OCI-LY7 (cell line): Measurements from ENCODE around the gene ITPKB. TPM values are rescaled to one million over a fixed set of nuclear protein-coding genes. Genes with fewer than 3 reads are reported as not detected.
A peak's percentile ranks its signal among the peaks of the same experiment; 100 is the strongest.

ENCODE experiments used
- BruUV-seq: library from RNA; stranded (reverse); fragments of 400-500 nt; replicated peaks from 2 replicates; lab custom pipeline; 2021; lab: Mats Ljungman, UMichigan
- CTCF ChIA-PET: fragments of 300-600 bp; sonication (Branson Sonifier 250); formaldehyde crosslinking; loops from one replicate; lab custom pipeline; 2022; ENCODE audit warnings: antibody characterized with exemption; ENCODE audit not compliant: unreplicated experiment; lab: Charles Lee
- POLR2A ChIA-PET: fragments of 300-600 bp; sonication (Branson Sonifier 250); formaldehyde crosslinking; loops from one replicate; lab custom pipeline; 2022; ENCODE audit warnings: antibody characterized with exemption; lab: Charles Lee
- DNase-seq: peaks from one replicate; pipeline ENCODE4 v3.0.0-alpha.2; 2015; ENCODE audit warnings: low spot score
- H2AFZ ChIP-seq: fragments of 200-600 bp; sonication (generic), shearing (Covaris generic); 2 replicates; pipeline ENCODE4 v1.6.1; 2014; ENCODE audit warnings: mild to moderate bottlenecking, antibody characterized with exemption, low read length, moderate library complexity
- H3K27ac ChIP-seq: fragments of 200-600 bp; sonication (generic); 2 replicates; pipeline ENCODE4 v1.5.1; 2014; ENCODE audit warnings: mixed run types, low read depth, mild to moderate bottlenecking, moderate library complexity, low read length, inconsistent platforms; ENCODE audit not compliant: poor library complexity, severe bottlenecking
- H3K36me3 ChIP-seq: fragments of 200-600 bp; sonication (generic); 2 replicates; pipeline ENCODE4 v1.6.1; 2014; ENCODE audit warnings: mild to moderate bottlenecking, antibody characterized with exemption, low read length, moderate library complexity, mixed read lengths; ENCODE audit not compliant: insufficient read depth
- H3K4me1 ChIP-seq: fragments of 200-600 bp; sonication (generic); 2 replicates; pipeline ENCODE4 v1.5.1; 2014; ENCODE audit warnings: mild to moderate bottlenecking, low read length; ENCODE audit not compliant: insufficient read depth, poor library complexity, severe bottlenecking
- H3K4me2 ChIP-seq: fragments of 200-600 bp; sonication (generic); 2 replicates; pipeline ENCODE4 v1.6.1; 2014; ENCODE audit warnings: mild to moderate bottlenecking, low read length
- H3K4me3 ChIP-seq: fragments of 200-600 bp; sonication (generic); 2 replicates; pipeline ENCODE4 v1.5.1; 2014; ENCODE audit warnings: mild to moderate bottlenecking, low read depth, low read length; ENCODE audit not compliant: poor library complexity, severe bottlenecking
- H3K79me2 ChIP-seq: fragments of 200-600 bp; sonication (generic); 2 replicates; pipeline ENCODE4 v1.6.1; 2016; ENCODE audit warnings: low read depth, mild to moderate bottlenecking, low read length, moderate library complexity, mixed read lengths; ENCODE audit not compliant: insufficient read depth
- H3K9me2 ChIP-seq: fragments of 200-600 bp; sonication (generic); 2 replicates; pipeline ENCODE4 v1.6.1; 2016; ENCODE audit warnings: mild to moderate bottlenecking, low read length, mixed read lengths; ENCODE audit not compliant: insufficient read depth
- H3K9me3 ChIP-seq: fragments of 200-600 bp; sonication (generic); 2 replicates; pipeline ENCODE4 v1.6.1; 2014; ENCODE audit warnings: mild to moderate bottlenecking, mixed run types, low read length, mixed read lengths
- H4K20me1 ChIP-seq: fragments of 200-600 bp; sonication (generic); 2 replicates; pipeline ENCODE4 v1.6.1; 2014; ENCODE audit warnings: mild to moderate bottlenecking, antibody characterized with exemption, low read length, moderate library complexity, mixed read lengths; ENCODE audit not compliant: insufficient read depth
- EZH2phosphoT487 ChIP-seq: fragments of 200-600 bp; sonication (generic); IDR thresholded peaks from 2 replicates; pipeline ENCODE4 v1.6.1; 2018; ENCODE audit warnings: low read depth, borderline replicate concordance, mild to moderate bottlenecking, mixed run types, antibody characterized with exemption, low read length, moderate library complexity, mixed read lengths
- intact Hi-C: fragments of 100-400 bp; cut with micrococcal nuclease; formaldehyde crosslinking; loops from one replicate; pipeline ENCODE4 v1.10.0; 2022; ENCODE audit not compliant: unreplicated experiment
- total RNA-seq, 2 experiments: library from RNA; depleted of rRNA in 1 of 2; stranded (reverse); fragments of >200 nt in 1 of 2; shearing (Covaris generic) in 1 of 2; gene quantifications; 2 replicates each; pipeline ENCODE4 v1.2.3, GENCODE V29; 2014 to 2022
- TF ChIP-seq, protein P1 (sequence below): fragments of 200-600 bp; sonication (generic); conservative IDR thresholded peaks from 2 replicates; pipeline ENCODE4 v1.5.1; 2014; ENCODE audit warnings: mild to moderate bottlenecking, antibody characterized with exemption, low read length, moderate library complexity, mixed read lengths

The ITPKB gene
- total RNA-seq, 2 experiments from 2014 or later: 20.5 to 33.3 TPM

DNA sequence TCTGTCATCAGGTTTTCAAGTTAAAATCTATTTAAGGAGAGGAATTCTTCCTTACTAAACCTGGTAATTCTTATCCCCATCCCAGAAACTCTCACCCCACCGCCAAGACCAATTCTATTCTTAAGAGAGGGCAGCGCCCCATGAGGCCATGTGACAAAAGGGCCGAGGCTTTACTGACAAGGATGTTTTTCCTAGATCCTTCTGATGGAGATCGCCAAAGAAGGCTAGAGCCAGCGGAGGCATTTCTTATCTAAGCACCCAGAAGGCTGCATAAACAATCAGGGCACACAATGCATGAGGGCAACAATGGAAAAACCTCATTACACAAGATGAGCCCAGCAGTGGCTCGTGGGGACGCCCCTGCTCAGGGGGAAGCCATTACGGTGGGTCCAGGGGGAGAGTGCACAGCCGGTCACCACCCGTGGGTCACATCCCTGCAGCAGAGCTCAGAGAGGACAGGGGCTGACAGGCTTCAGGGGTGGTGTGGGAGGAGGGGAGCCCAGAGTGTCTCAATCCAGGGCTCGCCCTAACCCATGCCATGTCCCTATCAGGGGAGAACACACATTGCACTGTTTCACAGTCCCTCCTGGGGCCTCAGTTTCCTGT is 88.7 kb downstream of the ITPKB start:
- Histone ChIP-seq H3K79me2 (peaks cover 18% of the 10 kb centered on the region; the same call in 1 of the 2 replicates), H3K36me3 (peaks cover 41% of the 10 kb centered on the region), H2AFZ (peak overlapping the region; percentile 17; the same call in 1 of the 2 replicates), H3K9me2 (no peaks in the 10 kb centered on the region), H3K4me3 (no peak overlapping the region), H3K4me2 (no peak overlapping the region; the same call in 1 of the 2 replicates), H3K9me3 (no peaks in the 10 kb centered on the region), H4K20me1 (no peaks in the 10 kb centered on the region), H3K4me1 (peaks cover 5% of the 10 kb centered on the region), H3K27ac (peak overlapping the region; percentile 66)
- intact Hi-C loops: loop anchor here (10.0 kb wide), 1 partner anchor 726 kb away; the partner anchor contains the start of gene PYCR2
- ChIA-PET POLR2A (interaction anchor here (0.6 to 5.5 kb wide), 4 partner anchors 14 to 136 kb away, joined by 4 to 26 read pairs (median 4); no protein-coding TSS in a partner anchor), CTCF (interaction anchor here (4.3 kb wide), 1 partner anchor 37 kb away, joined by 28 read pairs; no protein-coding TSS in a partner anchor)
- TF ChIP-seq, protein P1, sequence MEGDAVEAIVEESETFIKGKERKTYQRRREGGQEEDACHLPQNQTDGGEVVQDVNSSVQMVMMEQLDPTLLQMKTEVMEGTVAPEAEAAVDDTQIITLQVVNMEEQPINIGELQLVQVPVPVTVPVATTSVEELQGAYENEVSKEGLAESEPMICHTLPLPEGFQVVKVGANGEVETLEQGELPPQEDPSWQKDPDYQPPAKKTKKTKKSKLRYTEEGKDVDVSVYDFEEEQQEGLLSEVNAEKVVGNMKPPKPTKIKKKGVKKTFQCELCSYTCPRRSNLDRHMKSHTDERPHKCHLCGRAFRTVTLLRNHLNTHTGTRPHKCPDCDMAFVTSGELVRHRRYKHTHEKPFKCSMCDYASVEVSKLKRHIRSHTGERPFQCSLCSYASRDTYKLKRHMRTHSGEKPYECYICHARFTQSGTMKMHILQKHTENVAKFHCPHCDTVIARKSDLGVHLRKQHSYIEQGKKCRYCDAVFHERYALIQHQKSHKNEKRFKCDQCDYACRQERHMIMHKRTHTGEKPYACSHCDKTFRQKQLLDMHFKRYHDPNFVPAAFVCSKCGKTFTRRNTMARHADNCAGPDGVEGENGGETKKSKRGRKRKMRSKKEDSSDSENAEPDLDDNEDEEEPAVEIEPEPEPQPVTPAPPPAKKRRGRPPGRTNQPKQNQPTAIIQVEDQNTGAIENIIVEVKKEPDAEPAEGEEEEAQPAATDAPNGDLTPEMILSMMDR: peak; percentile 63
- no peak for TF ChIP-seq EZH2phosphoT487
- peak; percentile 43 for DNase-seq
- no TSS peak for BruUV-seq

DNA sequence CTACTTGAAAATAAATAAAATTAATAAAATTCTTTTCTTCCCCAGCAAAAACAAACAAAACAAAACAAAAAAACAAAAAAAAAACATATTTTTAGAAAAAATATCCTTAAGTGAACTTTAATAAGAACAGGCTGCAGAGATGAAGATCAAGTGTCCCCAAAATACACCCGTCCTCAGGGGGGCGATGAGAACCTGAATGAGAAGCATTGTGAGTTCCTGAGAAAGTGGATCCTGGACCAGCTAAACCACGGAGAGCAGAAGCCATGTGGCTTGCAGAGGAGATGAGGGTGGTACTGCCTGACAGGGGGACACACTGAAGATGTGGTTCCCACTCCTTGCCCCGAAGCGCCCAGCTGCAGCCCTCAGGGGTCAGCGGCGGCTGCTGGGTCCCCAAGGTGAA is 89.3 kb downstream of the ITPKB start:
- H3K36me3 ChIP-seq: peaks cover 47% of the 10 kb centered on the region
- no peak overlapping the region; the same call in 1 of the 2 replicates for H3K4me2 ChIP-seq
- H3K9me2 ChIP-seq: no peaks in the 10 kb centered on the region
- no peaks in the 10 kb centered on the region for H3K9me3 ChIP-seq
- CTCF ChIA-PET: interaction anchor here (0.6 kb wide), 1 partner anchor 37 kb away, joined by 3 read pairs; no protein-coding TSS in a partner anchor
- TF ChIP-seq EZH2phosphoT487: no peak
- TF ChIP-seq, protein P1: peak; percentile 82
- intact Hi-C loops: loop anchor here (1.0 to 10.0 kb wide), 3 partner anchors 38 to 725 kb away; partner anchors contain the start of gene PYCR2
- POLR2A ChIA-PET: no interaction called here
- no peaks in the 10 kb centered on the region for H4K20me1 ChIP-seq
- peak; percentile 66 for DNase-seq
- peaks cover 12% of the 10 kb centered on the region; the same call in 1 of the 2 replicates for H3K79me2 ChIP-seq
- no TSS peak for BruUV-seq
- H3K27ac ChIP-seq: peak overlapping the region; percentile 66
- peak overlapping the region; percentile 17; the same call in 1 of the 2 replicates for H2AFZ ChIP-seq
- peaks cover 10% of the 10 kb centered on the region for H3K4me1 ChIP-seq
- no peak overlapping the region for H3K4me3 ChIP-seq

DNA sequence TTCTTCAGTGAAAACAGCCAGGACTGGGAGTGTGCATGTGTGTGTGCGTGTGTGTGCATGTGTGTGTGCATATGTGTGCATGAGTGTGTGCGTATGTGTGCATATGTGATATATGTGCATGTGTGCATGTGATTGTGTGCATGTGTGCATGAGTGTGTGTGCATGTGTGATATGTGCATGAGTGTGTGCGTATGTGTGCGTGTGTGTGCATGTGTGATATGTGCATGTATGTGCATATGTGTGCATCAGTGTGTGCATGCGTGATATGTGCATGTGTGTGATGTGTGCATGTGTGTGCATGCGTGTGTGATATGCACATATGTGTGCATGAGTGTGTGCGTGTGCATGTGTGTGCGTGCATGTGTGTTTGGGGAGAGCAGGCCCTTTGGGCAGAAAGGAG is 89.8 kb downstream of the ITPKB start:
- H4K20me1 ChIP-seq: no peaks in the 10 kb centered on the region
- TF ChIP-seq EZH2phosphoT487: no peak
- TF ChIP-seq, protein P1: no peak
- no peak overlapping the region for H3K4me3 ChIP-seq
- no TSS peak for BruUV-seq
- H3K9me3 ChIP-seq: no peaks in the 10 kb centered on the region
- peaks cover 16% of the 10 kb centered on the region for H3K4me1 ChIP-seq
- H3K27ac ChIP-seq: no peak overlapping the region
- POLR2A ChIA-PET: no interaction called here
- peaks cover 7% of the 10 kb centered on the region; the same call in 1 of the 2 replicates for H3K79me2 ChIP-seq
- H2AFZ ChIP-seq: no peak overlapping the region
- no peaks in the 10 kb centered on the region for H3K9me2 ChIP-seq
- H3K4me2 ChIP-seq: no peak overlapping the region
- intact Hi-C loops: loop anchor here (1.0 kb wide), 2 partner anchors 38 to 179 kb away; no protein-coding TSS in a partner anchor
- CTCF ChIA-PET: interaction anchor here (0.6 kb wide), 1 partner anchor 38 kb away, joined by 3 read pairs; no protein-coding TSS in a partner anchor
- no peak for DNase-seq
- H3K36me3 ChIP-seq: peaks cover 51% of the 10 kb centered on the region
